Right lobe of liver (tissue), 4 donors: ENCODE data around the gene TPT1.

Source experiments
- CTCF ChIP-seq, 4 donors: fragments of 200-600 bp in 3 of 4; fragments of 450-650 bp in 1 of 4; IDR thresholded peaks; one replicate each; pipeline versions ENCODE4 v1.5.1 to v1.8.0; 2016 to 2022; ENCODE audit warnings: antibody characterized with exemption in 4 of 4, mild to moderate bottlenecking in 2 of 4
- POLR2A ChIP-seq: fragments of 450-650 bp; IDR thresholded peaks from one replicate; pipeline ENCODE4 v1.6.1; 2017; ENCODE audit warnings: antibody characterized with exemption, mild to moderate bottlenecking
- donor health status: DM: no; HTN: no; CAD: no.
- donor health status: DM: no; HTN: no; CAD: no.
- donor health status: DM: no; HTN: yes; CAD: no.

- TF ChIP-seq CTCF (IDR thresholded peaks at IDR 0.05) (no peak), POLR2A (no peak)
Observed at GRCh38 chr13:45365558-45365885, 24.5 kb upstream of the TPT1 start.
